Measurements from ENCODE around the gene PTCD3.

Gene PTCD3

DNA sequence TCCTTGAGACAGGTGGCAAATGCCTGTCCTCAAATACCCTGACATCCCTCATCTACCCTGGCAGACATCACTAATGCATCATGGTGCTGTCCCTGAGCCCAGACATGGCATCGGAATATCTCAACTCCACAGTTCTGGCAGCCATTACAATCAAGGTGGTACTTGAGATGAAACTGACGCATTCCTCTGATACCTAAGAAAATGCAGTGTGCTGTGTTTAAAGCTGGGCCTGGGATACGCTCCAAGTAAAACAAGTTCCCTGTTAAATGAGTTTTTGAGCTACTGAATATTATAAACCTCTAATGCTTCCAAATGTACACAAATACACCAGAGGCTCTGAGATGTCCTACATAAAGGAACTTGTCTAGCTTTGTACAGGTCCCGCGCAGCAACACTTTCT, 30.1 kb upstream of the PTCD3 start:
- no peak overlapping the region for H3K9ac ChIP-seq
- no peaks in the 10 kb centered on the region; the same call in 1 of the 2 replicates for H3K36me3 ChIP-seq (ENCODE audit: insufficient read depth)
- no peak overlapping the region for H2AFZ ChIP-seq (ENCODE audit: low read depth)
- 0 out of 2 replicates have a peak, but pooled peaks cover 4% of the 10 kb centered on the region for H4K20me1 ChIP-seq (ENCODE audit: insufficient read depth)
- TF ChIP-seq, protein P1, sequence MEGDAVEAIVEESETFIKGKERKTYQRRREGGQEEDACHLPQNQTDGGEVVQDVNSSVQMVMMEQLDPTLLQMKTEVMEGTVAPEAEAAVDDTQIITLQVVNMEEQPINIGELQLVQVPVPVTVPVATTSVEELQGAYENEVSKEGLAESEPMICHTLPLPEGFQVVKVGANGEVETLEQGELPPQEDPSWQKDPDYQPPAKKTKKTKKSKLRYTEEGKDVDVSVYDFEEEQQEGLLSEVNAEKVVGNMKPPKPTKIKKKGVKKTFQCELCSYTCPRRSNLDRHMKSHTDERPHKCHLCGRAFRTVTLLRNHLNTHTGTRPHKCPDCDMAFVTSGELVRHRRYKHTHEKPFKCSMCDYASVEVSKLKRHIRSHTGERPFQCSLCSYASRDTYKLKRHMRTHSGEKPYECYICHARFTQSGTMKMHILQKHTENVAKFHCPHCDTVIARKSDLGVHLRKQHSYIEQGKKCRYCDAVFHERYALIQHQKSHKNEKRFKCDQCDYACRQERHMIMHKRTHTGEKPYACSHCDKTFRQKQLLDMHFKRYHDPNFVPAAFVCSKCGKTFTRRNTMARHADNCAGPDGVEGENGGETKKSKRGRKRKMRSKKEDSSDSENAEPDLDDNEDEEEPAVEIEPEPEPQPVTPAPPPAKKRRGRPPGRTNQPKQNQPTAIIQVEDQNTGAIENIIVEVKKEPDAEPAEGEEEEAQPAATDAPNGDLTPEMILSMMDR (conservative IDR thresholded peaks at IDR 0.05; ENCODE audit: low read depth, low read length), result no peak
- H3K4me2 ChIP-seq, result no peak overlapping the region
- H3K27ac ChIP-seq, result no peak overlapping the region
- no peaks in the 10 kb centered on the region for H3K27me3 ChIP-seq (ENCODE audit: insufficient read depth, low read depth)
- no peaks in the 10 kb centered on the region for H3K79me2 ChIP-seq (ENCODE audit: insufficient read depth, low read depth)
- no peak overlapping the region for H3K4me3 ChIP-seq (IDR thresholded peaks at IDR 0.05; ENCODE audit: insufficient read depth, low read depth, low read length)
- peaks cover 43% of the 10 kb centered on the region for H3K4me1 ChIP-seq (ENCODE audit: low read depth, poor library complexity, severe bottlenecking)

DNA sequence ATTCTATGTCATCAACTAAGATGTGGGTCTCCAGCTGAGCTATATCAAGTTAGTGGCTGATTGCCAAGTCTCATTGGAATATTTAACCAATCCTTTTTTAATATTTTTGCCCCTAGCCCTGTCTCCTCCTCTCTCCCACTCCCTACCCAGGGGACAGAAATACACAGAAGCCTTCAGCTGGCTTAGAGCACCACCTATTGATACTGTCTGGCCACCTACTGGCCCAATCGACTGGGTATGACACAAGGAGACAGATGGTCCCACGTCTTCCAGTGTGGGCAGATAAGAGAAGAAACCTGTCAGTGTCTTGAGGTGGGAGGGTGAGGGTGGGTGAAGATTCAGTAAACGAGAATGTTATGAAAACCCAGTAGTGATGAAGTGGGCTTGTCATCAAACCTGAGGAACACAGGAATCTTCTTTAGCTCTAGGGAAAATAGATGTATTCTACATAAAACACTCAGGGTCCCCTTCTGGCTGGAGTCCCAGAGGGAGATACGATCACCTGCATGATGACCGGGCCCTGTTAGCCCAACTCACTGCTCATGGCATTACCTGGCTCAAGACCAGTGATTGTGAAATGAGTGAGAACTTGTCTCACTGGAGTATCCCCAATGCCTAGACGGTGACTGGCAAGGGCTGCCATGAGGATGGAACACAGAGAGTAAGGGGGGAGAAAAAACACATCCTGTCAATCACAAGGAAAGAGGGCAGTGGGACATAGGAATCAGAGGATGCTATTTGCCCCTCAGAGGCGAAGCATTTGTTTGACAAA, 27.1 kb upstream of the PTCD3 start:
- Histone ChIP-seq H3K4me2 (peak overlapping the region; percentile 70), H3K36me3 (ENCODE audit: insufficient read depth) (no peaks in the 10 kb centered on the region), H3K27me3 (ENCODE audit: insufficient read depth, low read depth) (no peaks in the 10 kb centered on the region), H3K27ac (peak overlapping the region; percentile 41; the same call in 1 of the 2 replicates), H3K4me1 (ENCODE audit: low read depth, poor library complexity, severe bottlenecking) (peaks cover 37% of the 10 kb centered on the region), H3K9ac (no peak overlapping the region), H3K79me2 (ENCODE audit: insufficient read depth, low read depth) (no peaks in the 10 kb centered on the region), H2AFZ (ENCODE audit: low read depth) (no peak overlapping the region), H4K20me1 (ENCODE audit: insufficient read depth) (0 out of 2 replicates have a peak, but pooled peaks cover 4% of the 10 kb centered on the region), H3K4me3 (IDR thresholded peaks at IDR 0.05; ENCODE audit: insufficient read depth, low read depth, low read length) (no peak overlapping the region)
- TF ChIP-seq, protein P1 (conservative IDR thresholded peaks at IDR 0.05; ENCODE audit: low read depth, low read length), result peak; percentile 78

DNA sequence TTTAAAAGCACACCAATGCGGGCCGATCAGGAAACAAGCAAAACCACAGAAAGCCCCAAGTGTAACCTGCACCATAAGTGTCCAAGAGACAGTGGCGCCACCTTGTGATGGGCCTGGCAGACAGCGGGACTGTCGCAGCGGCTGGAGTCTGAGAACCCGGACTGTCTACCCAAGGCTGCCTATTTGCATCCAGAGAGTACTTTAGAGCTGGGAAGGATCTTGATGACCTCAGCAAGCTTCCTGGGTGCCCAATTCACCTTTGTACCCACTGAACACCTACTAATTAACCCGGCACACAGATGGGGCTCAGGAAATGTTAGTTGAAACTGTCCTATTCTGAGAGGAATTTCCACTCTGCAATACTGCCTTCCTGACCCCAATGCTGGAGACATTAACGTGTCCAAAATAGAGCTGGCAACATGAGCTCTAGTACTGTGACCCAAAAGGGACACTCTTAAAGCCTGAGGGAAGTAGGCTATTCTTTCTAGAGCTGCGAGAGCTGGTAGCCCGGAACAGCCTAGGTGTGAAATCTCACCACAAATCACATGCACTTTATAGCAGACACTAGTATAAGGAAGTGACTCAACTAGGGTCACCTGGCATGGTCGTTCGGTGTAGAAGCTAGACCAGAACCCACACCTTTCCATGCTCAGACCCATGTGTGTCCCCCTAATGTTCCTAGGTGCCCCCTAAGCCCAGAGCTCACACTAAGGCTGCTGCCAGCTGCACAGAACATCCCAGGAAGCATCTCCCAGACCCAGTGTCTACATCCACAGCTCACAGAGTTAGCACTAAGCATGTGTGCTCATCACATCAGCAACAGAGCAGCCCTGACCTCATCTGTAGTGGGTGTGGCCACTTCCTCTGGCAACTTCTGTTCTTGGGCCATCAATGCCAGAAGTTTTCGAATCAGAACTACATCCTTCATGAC, 25.8 kb upstream of the PTCD3 start:
- TF ChIP-seq, protein P1 (conservative IDR thresholded peaks at IDR 0.05; ENCODE audit: low read depth, low read length), result peak; percentile 93
- H4K20me1 ChIP-seq (ENCODE audit: insufficient read depth), result 0 out of 2 replicates have a peak, but pooled peaks cover 4% of the 10 kb centered on the region
- no peaks in the 10 kb centered on the region for H3K36me3 ChIP-seq (ENCODE audit: insufficient read depth)
- H3K27me3 ChIP-seq (ENCODE audit: insufficient read depth, low read depth), result no peaks in the 10 kb centered on the region
- no peak overlapping the region for H2AFZ ChIP-seq (ENCODE audit: low read depth)
- H3K4me2 ChIP-seq, result peak overlapping the region; percentile 70
- peaks cover 37% of the 10 kb centered on the region for H3K4me1 ChIP-seq (ENCODE audit: low read depth, poor library complexity, severe bottlenecking)
- H3K27ac ChIP-seq, result peak overlapping the region; percentile 41
- H3K79me2 ChIP-seq (ENCODE audit: insufficient read depth, low read depth), result no peaks in the 10 kb centered on the region
- no peak overlapping the region for H3K9ac ChIP-seq
- no peak overlapping the region for H3K4me3 ChIP-seq (IDR thresholded peaks at IDR 0.05; ENCODE audit: insufficient read depth, low read depth, low read length)

DNA sequence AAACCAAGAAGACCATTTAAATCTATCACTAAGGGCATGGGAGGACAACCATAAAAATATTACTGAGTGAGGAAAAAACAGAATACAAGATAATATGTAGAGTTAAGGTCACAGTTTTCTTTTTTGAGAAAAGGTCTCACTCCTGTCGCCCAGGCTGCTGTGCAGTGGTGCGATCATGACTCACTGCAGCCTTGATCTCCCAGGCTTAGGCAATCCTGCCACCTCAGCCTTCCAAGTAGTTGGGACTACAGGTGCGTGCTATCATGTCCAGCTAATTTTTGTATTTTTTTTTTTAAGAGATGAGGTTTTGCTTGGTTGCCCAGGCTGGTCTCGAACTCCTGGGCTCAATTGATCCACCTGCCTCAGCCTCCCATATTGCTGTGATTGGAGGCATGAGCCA, 24.3 kb upstream of the PTCD3 start:
- no peak overlapping the region for H3K27ac ChIP-seq
- H2AFZ ChIP-seq (ENCODE audit: low read depth), result no peak overlapping the region
- H4K20me1 ChIP-seq (ENCODE audit: insufficient read depth), result 0 out of 2 replicates have a peak, but pooled peaks cover 4% of the 10 kb centered on the region
- no peaks in the 10 kb centered on the region for H3K27me3 ChIP-seq (ENCODE audit: insufficient read depth, low read depth)
- H3K9ac ChIP-seq, result no peak overlapping the region
- TF ChIP-seq, protein P1 (conservative IDR thresholded peaks at IDR 0.05; ENCODE audit: low read depth, low read length), result no peak
- peaks cover 6% of the 10 kb centered on the region; the same call in 1 of the 2 replicates for H3K36me3 ChIP-seq (ENCODE audit: insufficient read depth)
- peaks cover 37% of the 10 kb centered on the region for H3K4me1 ChIP-seq (ENCODE audit: low read depth, poor library complexity, severe bottlenecking)
- H3K79me2 ChIP-seq (ENCODE audit: insufficient read depth, low read depth), result no peaks in the 10 kb centered on the region
- no peak overlapping the region for H3K4me3 ChIP-seq (IDR thresholded peaks at IDR 0.05; ENCODE audit: insufficient read depth, low read depth, low read length)
- H3K4me2 ChIP-seq, result no peak overlapping the region

All from KMS-11 (cell line).